ENCODE data around the gene ZSWIM7.

DNA sequence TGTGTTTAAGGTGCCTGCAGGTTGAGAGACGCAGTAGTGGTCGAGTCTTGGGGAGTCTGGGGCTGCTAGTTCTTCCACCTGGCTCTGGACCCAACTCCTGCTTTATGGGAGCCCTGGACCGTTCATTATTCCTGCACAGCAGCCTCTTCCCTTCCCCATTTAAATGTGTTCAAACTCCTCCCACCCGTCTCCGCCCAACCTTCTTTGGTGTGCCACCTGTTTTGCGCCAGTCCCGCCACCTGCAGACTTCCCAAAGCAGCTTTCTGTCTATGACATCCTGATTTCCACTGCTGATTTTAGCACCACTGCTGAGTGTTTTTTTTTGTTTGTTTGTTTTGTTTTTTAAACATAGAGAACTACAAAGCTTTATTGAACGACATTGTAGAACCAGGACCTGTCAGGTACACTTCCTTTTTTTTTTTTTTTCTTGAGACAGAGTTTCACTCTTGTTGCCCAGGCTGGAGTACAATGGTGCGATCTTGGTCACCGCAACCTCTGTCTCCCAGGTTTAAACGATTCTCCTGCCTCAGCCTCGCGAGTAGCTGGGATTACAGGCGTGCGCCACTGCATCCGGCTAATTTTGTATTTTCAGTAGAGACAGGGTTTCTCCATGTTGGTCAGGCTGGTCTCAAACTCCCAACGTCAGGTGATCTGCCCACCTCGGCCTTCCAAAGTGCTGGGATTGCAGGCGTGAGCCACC lies 41.7 kb downstream of the ZSWIM7 start:
- TF ChIP-seq, protein P1, sequence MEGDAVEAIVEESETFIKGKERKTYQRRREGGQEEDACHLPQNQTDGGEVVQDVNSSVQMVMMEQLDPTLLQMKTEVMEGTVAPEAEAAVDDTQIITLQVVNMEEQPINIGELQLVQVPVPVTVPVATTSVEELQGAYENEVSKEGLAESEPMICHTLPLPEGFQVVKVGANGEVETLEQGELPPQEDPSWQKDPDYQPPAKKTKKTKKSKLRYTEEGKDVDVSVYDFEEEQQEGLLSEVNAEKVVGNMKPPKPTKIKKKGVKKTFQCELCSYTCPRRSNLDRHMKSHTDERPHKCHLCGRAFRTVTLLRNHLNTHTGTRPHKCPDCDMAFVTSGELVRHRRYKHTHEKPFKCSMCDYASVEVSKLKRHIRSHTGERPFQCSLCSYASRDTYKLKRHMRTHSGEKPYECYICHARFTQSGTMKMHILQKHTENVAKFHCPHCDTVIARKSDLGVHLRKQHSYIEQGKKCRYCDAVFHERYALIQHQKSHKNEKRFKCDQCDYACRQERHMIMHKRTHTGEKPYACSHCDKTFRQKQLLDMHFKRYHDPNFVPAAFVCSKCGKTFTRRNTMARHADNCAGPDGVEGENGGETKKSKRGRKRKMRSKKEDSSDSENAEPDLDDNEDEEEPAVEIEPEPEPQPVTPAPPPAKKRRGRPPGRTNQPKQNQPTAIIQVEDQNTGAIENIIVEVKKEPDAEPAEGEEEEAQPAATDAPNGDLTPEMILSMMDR (IDR thresholded peaks at IDR 0.05) = no peak
- TF ChIP-seq POLR2A (IDR thresholded peaks at IDR 0.05) (no peak), EP300 (IDR thresholded peaks at IDR 0.05) (no peak), POLR2AphosphoS5 (IDR thresholded peaks at IDR 0.05) (no peak)

Measured in suprapubic skin (tissue), 4 donors.